Measurements from ENCODE around the gene IL1F10. TPM values are rescaled to one million over a fixed set of nuclear protein-coding genes. Genes with fewer than 3 reads are reported as not detected.

The IL1F10 gene
- not detected in 2 replicates for total RNA-seq (ENCODE audit: low replicate concordance)

DNA sequence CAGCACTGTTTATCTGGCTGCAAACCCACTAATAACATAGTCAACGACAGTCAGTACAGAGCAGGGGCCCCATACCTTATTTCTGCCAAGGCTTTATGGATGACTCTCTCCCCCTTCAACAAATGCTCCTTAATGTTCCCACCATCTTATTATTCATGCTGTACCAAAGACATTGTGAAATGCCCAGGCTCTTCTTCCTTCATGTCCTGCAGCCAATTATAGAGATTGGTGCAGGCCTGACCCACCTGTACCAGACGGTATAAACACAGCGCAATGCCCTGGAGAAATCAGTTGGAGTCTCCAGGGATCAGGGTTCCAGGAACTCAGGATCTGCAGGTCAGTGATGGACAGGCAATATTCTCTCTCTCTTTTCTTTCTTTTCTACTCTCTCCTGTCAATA, at the start of gene IL1F10:
TSS of gene IL1F10 (plus strand) at position 290 of the 400 bp plus-strand sequence. CDS start 4,769 bp downstream, outside the sequence.
- H3K9me3 ChIP-seq (ENCODE audit: low read depth): no peaks in the 10 kb centered on the region
- no peak within 1 kb of the TSS for H3K9ac ChIP-seq
- H3K4me1 ChIP-seq: no peaks in the 10 kb centered on the region
- Mint-ChIP-seq H3K36me3 (no peaks in the 10 kb centered on the region), H3K27ac (no peak within 1 kb of the TSS), H3K27me3 (ENCODE audit: insufficient read depth, low read depth) (peaks cover 9% of the 10 kb centered on the region), H3K4me3 (no peak within 1 kb of the TSS), H3K4me1 (no peaks in the 10 kb centered on the region), H3K9me3 (peaks cover 3% of the 10 kb centered on the region)
- H3K27me3 ChIP-seq: no peaks in the 10 kb centered on the region
- H3K4me3 ChIP-seq: no peak within 1 kb of the TSS
- H3K79me2 ChIP-seq (ENCODE audit: low read depth): no peaks in the 10 kb centered on the region
- no peak within 1 kb of the TSS for H3K4me2 ChIP-seq
- TF ChIP-seq EZH2phosphoT487 (IDR thresholded peaks at IDR 0.05) (no peak), CTCF (IDR thresholded peaks at IDR 0.05) (no peak), EZH2 (IDR thresholded peaks at IDR 0.05) (no peak)
- H3F3A ChIP-seq (ENCODE audit: low read depth): no peaks in the 10 kb centered on the region
- no peak for DNase-seq (ENCODE audit: low spot score)
- no peak within 1 kb of the TSS for H3K27ac ChIP-seq
- H2AFZ ChIP-seq (replicated peaks): no peak within 1 kb of the TSS
- no peaks in the 10 kb centered on the region for H4K20me1 ChIP-seq (ENCODE audit: low read depth)
- H3K36me3 ChIP-seq: no peaks in the 10 kb centered on the region

DNA sequence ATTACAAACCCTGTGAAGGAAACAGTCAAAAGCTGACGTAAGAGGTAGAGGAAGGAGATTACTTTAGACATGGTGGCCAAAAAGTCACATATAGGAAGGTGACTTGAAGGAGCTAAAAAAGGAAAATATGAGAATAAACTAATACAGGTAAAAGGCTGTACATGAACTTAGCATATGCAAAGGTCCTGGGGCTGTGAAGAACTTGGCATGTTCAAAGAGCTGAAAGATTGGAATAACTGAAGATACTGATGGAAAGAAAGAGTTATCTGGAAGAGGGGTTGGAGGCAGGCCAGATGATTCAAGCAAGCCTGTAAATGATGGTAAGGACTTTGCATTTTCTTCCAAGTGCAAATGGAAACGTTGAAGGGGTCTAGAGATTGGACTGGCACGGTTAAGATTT, 49.3 kb upstream of the IL1F10 start:
- Histone ChIP-seq H3K4me1 (no peaks in the 10 kb centered on the region), H3K27ac (no peak overlapping the region), H3K9me3 (ENCODE audit: low read depth) (no peaks in the 10 kb centered on the region), H3K4me3 (no peak overlapping the region), H3K79me2 (ENCODE audit: low read depth) (no peaks in the 10 kb centered on the region), H3K36me3 (no peaks in the 10 kb centered on the region), H3K4me2 (no peak overlapping the region), H4K20me1 (ENCODE audit: low read depth) (no peaks in the 10 kb centered on the region), H3K27me3 (peaks cover 29% of the 10 kb centered on the region), H3F3A (ENCODE audit: low read depth) (no peaks in the 10 kb centered on the region), H3K9ac (no peak overlapping the region), H2AFZ (replicated peaks) (no peak overlapping the region)
- TF ChIP-seq CTCF (IDR thresholded peaks at IDR 0.05) (no peak), EZH2phosphoT487 (IDR thresholded peaks at IDR 0.05) (no peak), EZH2 (IDR thresholded peaks at IDR 0.05) (no peak)
- Mint-ChIP-seq H3K9me3 (peaks cover 4% of the 10 kb centered on the region), H3K27me3 (ENCODE audit: insufficient read depth, low read depth) (peaks cover 2% of the 10 kb centered on the region), H3K4me3 (no peak overlapping the region), H3K4me1 (no peaks in the 10 kb centered on the region), H3K27ac (no peak overlapping the region), H3K36me3 (no peaks in the 10 kb centered on the region)
- no peak for DNase-seq (ENCODE audit: low spot score)

- H3K27me3 Mint-ChIP-seq (ENCODE audit: insufficient read depth, low read depth): peaks cover 5% of the 10 kb centered on the region
Measured at GRCh38 chr2:113021312-113021711, 46.5 kb upstream of the IL1F10 start.

More at GRCh38 chr2:113021312-113021711, 46.5 kb upstream of the IL1F10 start:
- no peaks in the 10 kb centered on the region for H3K36me3 Mint-ChIP-seq
- Histone ChIP-seq H3K4me1 (no peaks in the 10 kb centered on the region), H4K20me1 (ENCODE audit: low read depth) (no peaks in the 10 kb centered on the region), H3K79me2 (ENCODE audit: low read depth) (no peaks in the 10 kb centered on the region), H3K9me3 (ENCODE audit: low read depth) (no peaks in the 10 kb centered on the region), H3K4me2 (no peak overlapping the region), H3K27me3 (peaks cover 46% of the 10 kb centered on the region), H3K9ac (no peak overlapping the region), H2AFZ (replicated peaks) (no peak overlapping the region), H3K4me3 (no peak overlapping the region), H3F3A (ENCODE audit: low read depth) (no peaks in the 10 kb centered on the region), H3K36me3 (no peaks in the 10 kb centered on the region), H3K27ac (no peak overlapping the region)
- H3K9me3 Mint-ChIP-seq: peaks cover 4% of the 10 kb centered on the region
- no peak overlapping the region for H3K4me3 Mint-ChIP-seq
- no peak for DNase-seq (ENCODE audit: low spot score)
- TF ChIP-seq EZH2phosphoT487 (IDR thresholded peaks at IDR 0.05) (no peak), CTCF (IDR thresholded peaks at IDR 0.05) (no peak), EZH2 (IDR thresholded peaks at IDR 0.05) (no peak)
- H3K27ac Mint-ChIP-seq: no peak overlapping the region
- no peaks in the 10 kb centered on the region for H3K4me1 Mint-ChIP-seq
